Activated CD4-positive, alpha-beta T cell treated with anti-CD3 and anti-CD28 coated beads, Interleukin-2, amount 50 U/mL, for 4 hours (primary cell): ENCODE measurements around the gene MSX1.

Experiments
- DNase-seq, 2 experiments: peaks; one replicate each; pipeline ENCODE4 v3.0.0-alpha.2; 2020

The MSX1 gene

GRCh38 chr4:4858527-4859324 is 739 bp upstream of the MSX1 start:
- no peak for DNase-seq

- DNase-seq, result no peak
Observed at GRCh38 chr4:4859799-4860599, 534 bp downstream of the MSX1 start.

- DNase-seq, result no peak
Observed at GRCh38 chr4:4860600-4861389, 1.3 kb downstream of the MSX1 start.

GRCh38 chr4:4861390-4862018 is 2.0 kb downstream of the MSX1 start:
- no peak for DNase-seq

- DNase-seq, result no peak
Observed at GRCh38 chr4:4862071-4862551, 2.6 kb downstream of the MSX1 start.

- DNase-seq, result no peak
Observed at GRCh38 chr4:4862665-4863482, 3.4 kb downstream of the MSX1 start.

GRCh38 chr4:4864443-4864939 is 5.0 kb downstream of the MSX1 start:
- DNase-seq, result no peak

GRCh38 chr4:4864940-4865704 is 5.7 kb downstream of the MSX1 start:
- DNase-seq, result no peak

- no peak for DNase-seq
Observed at GRCh38 chr4:4865705-4866123, 6.2 kb downstream of the MSX1 start.

GRCh38 chr4:4866124-4866865 is 6.8 kb downstream of the MSX1 start:
- no peak for DNase-seq

- DNase-seq, result no peak
Observed at GRCh38 chr4:4866866-4867374, 7.5 kb downstream of the MSX1 start.

GRCh38 chr4:4867375-4868039 is 8.0 kb downstream of the MSX1 start:
- no peak for DNase-seq

GRCh38 chr4:4868040-4868757 is 8.7 kb downstream of the MSX1 start:
- no peak for DNase-seq

GRCh38 chr4:4868758-4869723 is 9.6 kb downstream of the MSX1 start:
- DNase-seq, result no peak

- DNase-seq, result no peak
Observed at GRCh38 chr4:4869731-4870571, 10.5 kb downstream of the MSX1 start.

- no peak for DNase-seq
Observed at GRCh38 chr4:4870576-4871241, 11.2 kb downstream of the MSX1 start.
